ENCODE measurements around the gene FUT3.

The FUT3 gene

GRCh38 chr19:5824751-5825150, 26.5 kb downstream of the FUT3 start:
- DNase-seq (ENCODE audit: low read depth in 2 of 2) = no peak

- no peak for DNase-seq (ENCODE audit: low read depth in 2 of 2)
Measured at GRCh38 chr19:5823579-5824281, 27.5 kb downstream of the FUT3 start.

- no peak for DNase-seq (ENCODE audit: low read depth in 2 of 2)
Measured at GRCh38 chr19:5822181-5822844, 28.9 kb downstream of the FUT3 start.

- no peak for DNase-seq (ENCODE audit: low read depth in 2 of 2)
Measured at GRCh38 chr19:5821521-5822180, 29.6 kb downstream of the FUT3 start.

GRCh38 chr19:5820785-5821184, 30.5 kb downstream of the FUT3 start:
- DNase-seq (ENCODE audit: low read depth in 2 of 2) = no peak

GRCh38 chr19:5818594-5818993, 32.7 kb downstream of the FUT3 start:
- DNase-seq (ENCODE audit: low read depth in 2 of 2) = no peak

GRCh38 chr19:5817218-5817617, 34.0 kb downstream of the FUT3 start:
- DNase-seq (ENCODE audit: low read depth in 2 of 2) = no peak

- DNase-seq (ENCODE audit: low read depth in 2 of 2) = no peak
Measured at GRCh38 chr19:5814852-5815246, 36.4 kb downstream of the FUT3 start.

GRCh38 chr19:5814123-5814851, 37.0 kb downstream of the FUT3 start:
- no peak for DNase-seq (ENCODE audit: low read depth in 2 of 2)

GRCh38 chr19:5811117-5811516, 40.1 kb downstream of the FUT3 start:
- DNase-seq (ENCODE audit: low read depth in 2 of 2) = no peak

GRCh38 chr19:5809469-5809868, 41.8 kb downstream of the FUT3 start:
- DNase-seq (ENCODE audit: low read depth in 2 of 2) = no peak

GRCh38 chr19:5809053-5809452, 42.2 kb downstream of the FUT3 start:
- DNase-seq (ENCODE audit: low read depth in 2 of 2) = no peak

- DNase-seq (ENCODE audit: low read depth in 2 of 2) = no peak
Measured at GRCh38 chr19:5808120-5808816, 43.0 kb downstream of the FUT3 start.

- no peak for DNase-seq (ENCODE audit: low read depth in 2 of 2)
Measured at GRCh38 chr19:5806905-5807304, 44.3 kb downstream of the FUT3 start.

- DNase-seq (ENCODE audit: low read depth in 2 of 2) = no peak
Measured at GRCh38 chr19:5806133-5806489, 45.1 kb downstream of the FUT3 start.

- DNase-seq (ENCODE audit: low read depth in 2 of 2) = peak in 1 of 2 donors; percentile 58
Measured at GRCh38 chr19:5805462-5806132, 45.7 kb downstream of the FUT3 start.

GRCh38 chr19:5804516-5805461, 46.5 kb downstream of the FUT3 start, which contains the start of gene NRTN:
Gene NRTN, plus strand, starts transcription at chr19:5805067. Its CDS starts 19,099 bp downstream, at chr19:5824166.
- no peak for DNase-seq (ENCODE audit: low read depth in 2 of 2)

- DNase-seq (ENCODE audit: low read depth in 2 of 2) = peak; percentile 90 to 94
Measured at GRCh38 chr19:5803752-5804515, 47.3 kb downstream of the FUT3 start.

- no peak for DNase-seq (ENCODE audit: low read depth in 2 of 2)
Measured at GRCh38 chr19:5803441-5803751, 47.9 kb downstream of the FUT3 start.
